Endometrium (tissue), 2 donors: ENCODE results near the gene CCDC70.

Experiments
- FAIRE-seq: peaks from 2 replicates; lab custom pipeline; 2012; peaks lifted over from hg19 to GRCh38; lab: Jason Lieb, UNC
- donor health status: control.
- donor health status: control.

Gene CCDC70

GRCh38 chr13:51829568-51829899 is 32.2 kb upstream of the CCDC70 start:
- no peak for FAIRE-seq

GRCh38 chr13:51831519-51831918 is 30.2 kb upstream of the CCDC70 start:
- no peak for FAIRE-seq

GRCh38 chr13:51832471-51833152 is 29.2 kb upstream of the CCDC70 start:
- FAIRE-seq: no peak

- no peak for FAIRE-seq
Observed at GRCh38 chr13:51833980-51834379, 27.8 kb upstream of the CCDC70 start.

- no peak for FAIRE-seq
Observed at GRCh38 chr13:51834581-51835171, 27.1 kb upstream of the CCDC70 start.

- FAIRE-seq: no peak
Observed at GRCh38 chr13:51837016-51837415, 24.8 kb upstream of the CCDC70 start.

GRCh38 chr13:51838240-51838846 is 23.4 kb upstream of the CCDC70 start:
- FAIRE-seq: no peak

- no peak for FAIRE-seq
Observed at GRCh38 chr13:51839711-51840540, 21.8 kb upstream of the CCDC70 start.

GRCh38 chr13:51840917-51841316 is 20.9 kb upstream of the CCDC70 start:
- no peak for FAIRE-seq

- FAIRE-seq: no peak
Observed at GRCh38 chr13:51841732-51842131, 20.0 kb upstream of the CCDC70 start.

GRCh38 chr13:51843529-51843928 is 18.2 kb upstream of the CCDC70 start:
- FAIRE-seq: no peak

- no peak for FAIRE-seq
Observed at GRCh38 chr13:51844862-51845573, 16.8 kb upstream of the CCDC70 start, which contains the start of gene TMEM272. TMEM272 (minus strand) TSS chr13:51845177; CDS start chr13:51838530, 6,647 bp downstream.

- no peak for FAIRE-seq
Observed at GRCh38 chr13:51845574-51846318, 16.0 kb upstream of the CCDC70 start.

GRCh38 chr13:51846756-51847155 is 15.0 kb upstream of the CCDC70 start:
- no peak for FAIRE-seq

- FAIRE-seq: no peak
Observed at GRCh38 chr13:51848674-51849073, 13.1 kb upstream of the CCDC70 start.

GRCh38 chr13:51849145-51850101 is 12.3 kb upstream of the CCDC70 start:
- FAIRE-seq: no peak

GRCh38 chr13:51856027-51856736 is 5.6 kb upstream of the CCDC70 start:
- FAIRE-seq: no peak

GRCh38 chr13:51856998-51857397 is 4.8 kb upstream of the CCDC70 start:
- no peak for FAIRE-seq

GRCh38 chr13:51858433-51859247 is 3.1 kb upstream of the CCDC70 start:
- FAIRE-seq: no peak
